C4-2B (cell line): Measurements from ENCODE around the gene AKR1C3.

Source experiments
- CTCF ChIP-seq: fragments of 450-650 bp; conservative IDR thresholded peaks from 2 replicates; pipeline ENCODE4 v1.5.1; 2017; ENCODE audit warnings: mild to moderate bottlenecking
- ZFX ChIP-seq: fragments of 450-650 bp; IDR thresholded peaks from 2 replicates; pipeline ENCODE4 v1.6.1; 2017

GRCh38 chr10:5095687-5096086 is 1.5 kb downstream of the AKR1C3 start:
- no peak for TF ChIP-seq CTCF
- TF ChIP-seq ZFX, result no peak
